Glomerular endothelial cell (primary cell): Measurements from ENCODE around the gene UMAD1. TPM values are rescaled to one million over a fixed set of nuclear protein-coding genes. Genes with fewer than 3 reads are reported as not detected.

Source experiments
- DNase-seq: peaks from one replicate; pipeline ENCODE4 v3.0.0-alpha.2; 2011; ENCODE audit warnings: low read depth, low spot score; ENCODE audit errors: extremely low read depth
- total RNA-seq: library from RNA; depleted of rRNA; stranded (reverse); fragments of >200 nt; gene quantifications from 2 replicates; pipeline ENCODE4 v1.2.3, GENCODE V29; 2015

UMAD1 gene
- total RNA-seq, 1 donor from 2014 or later = 5.4 TPM

- DNase-seq = no peak
Observed at GRCh38 chr7:7687800-7688199, 47.2 kb downstream of the UMAD1 start.

- DNase-seq = no peak
Observed at GRCh38 chr7:7688310-7688709, 47.8 kb downstream of the UMAD1 start.

GRCh38 chr7:7688956-7689355 lies 48.4 kb downstream of the UMAD1 start:
- no peak for DNase-seq

- DNase-seq = peak; percentile 33
Observed at GRCh38 chr7:7693881-7694280, 53.3 kb downstream of the UMAD1 start.

- no peak for DNase-seq
Observed at GRCh38 chr7:7694542-7694941, 54.0 kb downstream of the UMAD1 start.

GRCh38 chr7:7695111-7695817 lies 54.7 kb downstream of the UMAD1 start:
- DNase-seq = no peak

- no peak for DNase-seq
Observed at GRCh38 chr7:7696458-7697119, 56.0 kb downstream of the UMAD1 start.

- no peak for DNase-seq
Observed at GRCh38 chr7:7698930-7699329, 58.4 kb downstream of the UMAD1 start.

- DNase-seq = no peak
Observed at GRCh38 chr7:7699380-7699779, 58.8 kb downstream of the UMAD1 start.

GRCh38 chr7:7699970-7700369 lies 59.4 kb downstream of the UMAD1 start:
- DNase-seq = no peak

GRCh38 chr7:7701527-7701926 lies 61.0 kb downstream of the UMAD1 start:
- DNase-seq = no peak

GRCh38 chr7:7702826-7703225 lies 62.3 kb downstream of the UMAD1 start:
- DNase-seq = no peak

- no peak for DNase-seq
Observed at GRCh38 chr7:7703427-7703826, 62.9 kb downstream of the UMAD1 start.

- DNase-seq = no peak
Observed at GRCh38 chr7:7704867-7705266, 64.3 kb downstream of the UMAD1 start.

- DNase-seq = no peak
Observed at GRCh38 chr7:7705318-7705717, 64.8 kb downstream of the UMAD1 start.

GRCh38 chr7:7706101-7706511 lies 65.6 kb downstream of the UMAD1 start:
- DNase-seq = no peak

GRCh38 chr7:7706556-7707172 lies 66.1 kb downstream of the UMAD1 start:
- DNase-seq = no peak

GRCh38 chr7:7707246-7707645 lies 66.7 kb downstream of the UMAD1 start:
- no peak for DNase-seq

- DNase-seq = no peak
Observed at GRCh38 chr7:7707806-7708205, 67.3 kb downstream of the UMAD1 start.

GRCh38 chr7:7709291-7709690 lies 68.7 kb downstream of the UMAD1 start:
- DNase-seq = no peak

- DNase-seq = no peak
Observed at GRCh38 chr7:7710469-7710868, 69.9 kb downstream of the UMAD1 start.

GRCh38 chr7:7713730-7714129 lies 73.2 kb downstream of the UMAD1 start:
- DNase-seq = no peak
